B cell (primary cell): ENCODE data around the gene FIZ1.

Experiments used
- EZH2 ChIP-seq: IDR thresholded peaks from 2 replicates; pipeline ENCODE4 v1.6.1; 2012; ENCODE audit warnings: borderline replicate concordance, low read depth, mild to moderate bottlenecking, moderate library complexity, low read length; ENCODE audit not compliant: insufficient read depth, poor library complexity, severe bottlenecking
- TF ChIP-seq, protein P1 (sequence below): fragments of 200-600 bp; IDR thresholded peaks from one replicate; pipeline ENCODE4 v1.8.0; 2022; ENCODE audit warnings: antibody characterized with exemption, mild to moderate bottlenecking

DNA sequence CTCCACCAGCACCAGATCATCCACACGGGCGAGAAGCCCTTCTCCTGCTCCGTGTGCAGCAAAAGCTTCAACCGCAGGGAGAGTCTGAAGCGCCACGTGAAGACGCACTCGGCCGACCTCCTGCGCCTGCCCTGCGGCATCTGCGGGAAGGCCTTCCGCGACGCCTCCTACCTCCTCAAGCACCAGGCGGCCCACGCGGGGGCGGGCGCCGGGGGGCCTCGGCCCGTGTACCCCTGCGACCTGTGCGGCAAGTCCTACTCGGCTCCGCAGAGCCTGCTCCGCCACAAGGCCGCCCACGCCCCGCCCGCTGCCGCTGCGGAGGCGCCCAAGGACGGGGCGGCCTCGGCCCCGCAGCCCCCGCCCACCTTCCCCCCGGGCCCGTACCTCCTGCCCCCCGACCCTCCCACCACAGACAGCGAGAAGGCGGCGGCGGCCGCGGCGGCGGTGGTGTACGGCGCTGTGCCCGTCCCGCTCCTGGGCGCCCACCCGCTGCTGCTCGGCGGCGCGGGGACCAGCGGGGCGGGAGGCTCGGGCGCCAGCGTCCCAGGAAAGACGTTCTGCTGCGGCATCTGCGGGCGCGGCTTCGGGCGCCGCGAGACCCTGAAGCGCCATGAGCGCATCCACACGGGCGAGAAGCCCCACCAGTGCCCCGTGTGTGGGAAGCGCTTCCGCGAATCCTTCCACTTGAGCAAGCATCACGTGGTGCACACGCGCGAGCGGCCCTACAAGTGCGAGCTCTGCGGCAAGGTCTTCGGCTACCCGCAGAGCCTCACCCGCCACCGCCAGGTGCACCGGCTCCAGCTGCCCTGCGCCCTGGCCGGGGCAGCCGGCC, 15.6 kb upstream of the FIZ1 start:
- TF ChIP-seq EZH2: no peak
- TF ChIP-seq, protein P1, sequence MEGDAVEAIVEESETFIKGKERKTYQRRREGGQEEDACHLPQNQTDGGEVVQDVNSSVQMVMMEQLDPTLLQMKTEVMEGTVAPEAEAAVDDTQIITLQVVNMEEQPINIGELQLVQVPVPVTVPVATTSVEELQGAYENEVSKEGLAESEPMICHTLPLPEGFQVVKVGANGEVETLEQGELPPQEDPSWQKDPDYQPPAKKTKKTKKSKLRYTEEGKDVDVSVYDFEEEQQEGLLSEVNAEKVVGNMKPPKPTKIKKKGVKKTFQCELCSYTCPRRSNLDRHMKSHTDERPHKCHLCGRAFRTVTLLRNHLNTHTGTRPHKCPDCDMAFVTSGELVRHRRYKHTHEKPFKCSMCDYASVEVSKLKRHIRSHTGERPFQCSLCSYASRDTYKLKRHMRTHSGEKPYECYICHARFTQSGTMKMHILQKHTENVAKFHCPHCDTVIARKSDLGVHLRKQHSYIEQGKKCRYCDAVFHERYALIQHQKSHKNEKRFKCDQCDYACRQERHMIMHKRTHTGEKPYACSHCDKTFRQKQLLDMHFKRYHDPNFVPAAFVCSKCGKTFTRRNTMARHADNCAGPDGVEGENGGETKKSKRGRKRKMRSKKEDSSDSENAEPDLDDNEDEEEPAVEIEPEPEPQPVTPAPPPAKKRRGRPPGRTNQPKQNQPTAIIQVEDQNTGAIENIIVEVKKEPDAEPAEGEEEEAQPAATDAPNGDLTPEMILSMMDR: no peak
